Stimulated activated CD4-positive, alpha-beta T cell treated with anti-CD3 and anti-CD28 coated beads, Interleukin-2, amount 100 ng/mL, for 4 hours (primary cell): ENCODE measurements around the gene METTL16.
A peak's percentile ranks its signal among the peaks of the same experiment; 100 is the strongest.

Experiments
- DNase-seq: peaks from one replicate; pipeline ENCODE4 v3.0.0-alpha.2; 2020; ENCODE audit warnings: low read depth

METTL16 gene

DNA sequence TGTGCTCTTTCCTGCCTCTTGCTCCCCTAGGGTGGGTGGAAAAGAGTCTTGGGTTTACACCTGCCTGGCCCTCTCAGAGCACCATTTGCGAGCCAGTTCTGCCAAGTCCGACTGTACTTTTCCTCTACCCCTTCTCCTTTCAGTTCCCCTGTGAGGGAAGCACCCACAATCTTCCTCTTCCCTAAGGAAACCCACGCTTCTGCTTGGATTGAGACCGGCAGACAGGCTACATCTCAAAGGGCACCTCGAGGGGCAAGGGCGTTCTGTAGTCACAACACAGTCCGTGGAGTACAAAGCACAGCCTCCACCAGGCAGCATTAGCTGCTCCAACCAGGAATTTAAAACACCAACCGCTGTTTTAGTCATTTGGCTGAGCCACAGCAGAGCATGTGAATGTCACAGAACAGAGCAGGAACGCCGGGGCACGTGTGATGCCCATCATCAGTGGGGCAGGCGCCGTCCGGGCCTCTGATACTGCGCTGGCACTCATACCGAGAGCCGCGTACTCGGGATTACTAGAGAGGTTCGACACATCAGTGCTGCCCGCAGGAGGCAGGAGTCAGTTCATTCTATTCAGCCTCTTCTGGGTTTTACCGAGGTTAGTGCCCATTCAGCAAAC lies 97.1 kb downstream of the METTL16 start:
- DNase-seq: no peak

DNA sequence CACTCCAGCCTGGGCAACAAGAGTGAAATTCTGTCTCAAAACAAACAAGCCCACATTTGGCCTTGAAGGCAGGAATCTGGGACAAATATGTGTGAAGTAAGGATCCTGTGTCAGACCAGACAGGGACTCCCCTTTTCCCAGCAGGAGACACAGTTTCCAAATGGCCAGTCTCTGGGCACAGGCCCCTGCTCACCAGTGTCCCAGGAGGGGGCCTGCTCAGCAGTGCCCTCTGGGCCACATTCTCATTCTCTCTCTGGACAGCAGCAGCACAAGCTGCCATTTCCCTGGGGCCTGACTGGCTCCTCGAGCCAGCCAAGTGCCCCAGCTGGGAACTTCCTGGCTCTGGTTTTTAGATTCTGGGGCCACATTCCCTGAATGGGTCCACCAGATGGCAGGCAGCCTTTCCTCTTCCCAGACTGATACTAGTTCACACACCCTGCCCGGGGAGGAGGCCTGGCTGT lies 99.1 kb downstream of the METTL16 start:
- no peak for DNase-seq

DNA sequence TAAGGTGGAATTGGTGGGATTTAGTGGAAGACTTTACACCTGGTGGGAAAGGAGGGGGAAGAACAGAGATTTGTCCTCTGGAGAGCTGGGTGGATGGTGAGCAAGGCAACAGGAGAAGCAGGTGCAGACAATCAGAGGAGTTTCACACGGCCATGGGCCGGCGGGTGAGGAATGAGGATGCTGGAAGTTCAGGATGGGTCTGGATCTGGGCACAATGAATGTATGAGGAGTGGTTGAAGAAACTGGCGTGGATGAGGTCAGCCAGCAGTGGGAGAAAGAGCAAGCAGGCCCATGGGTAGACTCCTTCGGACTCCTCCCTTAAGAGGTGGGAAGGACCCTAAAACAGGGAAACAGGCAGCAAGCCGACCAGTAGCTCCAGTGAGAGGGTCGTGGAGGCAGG lies 100.7 kb downstream of the METTL16 start:
- no peak for DNase-seq

DNA sequence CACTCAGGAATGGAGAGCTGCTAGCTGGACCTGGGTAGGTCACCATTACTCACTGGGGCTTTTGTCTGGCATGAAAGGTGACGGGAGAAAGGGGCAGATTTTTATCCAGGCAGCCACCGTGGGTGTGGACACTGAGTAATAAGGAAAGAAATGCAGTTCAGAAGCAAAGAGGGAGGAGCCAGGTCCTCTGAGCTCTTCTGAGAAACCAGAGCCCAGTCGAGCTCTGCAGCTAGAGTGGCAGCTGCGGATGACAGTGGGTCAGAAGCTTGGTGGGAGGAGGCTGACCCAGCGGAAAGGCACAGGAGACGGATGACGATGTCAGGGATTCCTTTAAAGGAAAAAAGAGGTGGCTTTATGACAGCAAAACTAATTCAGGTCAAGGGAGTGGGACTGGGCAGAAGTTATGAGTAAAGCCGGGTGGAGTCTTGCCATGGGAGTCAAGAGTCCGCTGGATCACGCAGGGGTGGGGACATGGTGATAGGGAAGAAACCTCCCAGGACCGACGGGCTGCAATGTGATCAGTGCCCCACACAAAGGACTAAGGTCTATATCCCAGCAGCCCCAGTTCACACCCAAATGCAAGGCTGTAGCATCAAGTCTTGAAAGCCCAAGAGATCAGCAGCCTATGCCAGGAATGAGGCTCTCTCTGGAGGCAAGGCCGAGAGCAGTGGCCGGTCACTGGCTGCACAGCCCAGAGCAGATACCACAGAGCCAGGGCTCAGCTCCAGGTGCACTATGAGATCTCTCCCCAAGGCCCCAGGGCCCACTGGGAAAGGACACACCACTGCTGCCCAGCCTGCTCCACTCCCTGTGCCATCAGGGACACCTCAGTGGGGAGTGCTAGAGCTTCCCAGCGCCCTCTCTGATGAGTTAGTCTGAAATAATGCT lies 104.5 kb downstream of the METTL16 start:
- no peak for DNase-seq

DNA sequence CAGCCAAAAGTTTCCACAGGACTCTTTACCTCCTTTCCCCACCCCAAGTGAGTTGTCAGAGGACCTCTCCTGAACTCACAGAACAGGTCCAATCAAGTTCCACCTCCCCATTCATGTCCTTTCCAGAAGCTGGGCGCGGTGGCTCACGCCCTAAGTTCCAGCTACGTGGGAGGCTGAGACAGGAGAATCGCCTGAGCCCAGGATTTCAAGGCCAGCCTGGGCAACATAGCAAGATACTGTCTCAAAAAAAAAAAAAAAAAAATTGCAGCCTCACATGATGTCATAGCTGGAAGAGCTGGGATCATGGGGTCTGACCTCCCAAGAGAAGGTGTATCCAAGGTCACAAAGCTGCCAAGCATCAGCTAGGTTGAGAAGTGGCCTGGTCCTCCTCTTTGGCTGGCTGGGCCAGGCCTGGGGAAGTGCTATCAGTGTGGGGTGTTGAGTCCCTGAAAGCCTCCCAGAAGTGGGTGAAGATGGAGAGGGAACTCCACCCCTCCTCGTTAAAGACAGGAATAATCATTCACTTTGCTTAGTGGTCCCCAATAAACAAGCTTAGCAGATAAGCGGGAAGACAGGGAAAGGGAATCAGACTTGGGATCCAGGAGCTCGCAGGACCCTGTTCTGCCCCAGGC lies 105.3 kb downstream of the METTL16 start:
- no peak for DNase-seq

DNA sequence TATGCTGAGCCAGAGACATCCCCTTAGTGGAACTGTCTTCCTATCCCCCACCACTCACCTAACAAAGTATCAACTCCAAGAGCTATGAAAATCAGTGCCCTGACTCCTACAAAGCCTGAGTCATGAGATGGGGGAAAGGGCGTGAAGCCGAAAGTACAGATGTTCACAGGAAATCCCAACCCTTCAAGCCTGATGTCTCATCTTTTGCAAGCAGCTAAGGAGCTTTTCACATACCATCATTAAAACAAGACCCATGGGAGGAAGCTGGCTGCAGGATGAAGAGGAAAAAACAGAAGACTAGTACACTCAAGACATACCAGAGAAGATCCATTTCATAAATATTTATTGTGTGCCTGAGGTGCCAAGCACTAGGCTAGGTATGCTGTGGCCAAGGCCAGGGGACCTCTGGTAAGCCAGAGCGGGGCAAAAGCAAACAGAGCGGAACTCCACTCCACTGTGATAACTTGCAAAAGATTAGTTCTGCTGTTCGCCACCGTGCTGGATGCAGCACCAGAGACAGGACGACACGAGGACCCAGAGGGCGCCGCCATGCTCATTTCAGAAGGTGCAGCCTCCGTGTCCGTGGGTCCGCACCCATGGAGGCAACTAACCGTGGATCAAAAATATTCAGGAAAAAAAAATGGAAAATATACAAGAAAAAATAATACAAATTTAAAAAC lies 106.3 kb downstream of the METTL16 start:
- no peak for DNase-seq

DNA sequence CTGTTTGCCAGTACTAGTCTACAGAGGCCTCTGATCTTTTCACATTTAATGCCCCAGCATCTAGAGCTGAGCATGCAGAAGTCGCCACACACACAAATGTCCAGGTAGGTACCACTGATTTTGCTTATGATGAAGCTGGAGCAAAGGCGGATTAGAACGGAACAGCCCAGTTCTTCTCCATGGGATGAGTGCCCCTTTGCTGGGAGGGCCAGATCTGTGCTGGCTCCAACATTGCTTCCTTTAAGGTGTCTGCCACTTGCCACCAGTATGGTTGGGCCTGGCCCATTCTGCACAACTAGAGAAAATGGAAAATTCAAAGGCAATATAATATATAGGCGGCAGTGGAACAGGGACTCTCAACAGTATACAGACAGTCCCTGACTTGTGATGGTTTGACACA lies 108.6 kb downstream of the METTL16 start:
- DNase-seq: no peak

DNA sequence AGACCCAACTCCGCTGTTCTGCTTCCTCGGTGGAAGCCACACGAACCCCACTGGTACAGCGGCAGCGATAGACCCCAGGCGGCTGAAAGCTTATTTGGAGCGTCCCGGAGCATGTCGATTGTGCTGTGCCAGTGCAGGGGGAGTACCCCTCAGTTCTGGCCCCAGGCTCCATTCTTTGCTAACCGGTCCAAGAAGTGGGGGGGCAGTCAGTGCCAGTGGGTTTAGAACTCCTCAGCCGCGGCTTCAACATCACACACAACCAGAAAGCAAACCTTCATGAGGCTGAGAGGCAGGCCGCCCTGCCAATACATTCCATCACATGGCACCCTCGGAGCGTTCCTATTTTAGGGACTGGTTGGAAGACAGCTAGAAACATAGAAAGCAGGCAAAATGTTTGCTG lies 109.1 kb downstream of the METTL16 start:
- DNase-seq: no peak

DNA sequence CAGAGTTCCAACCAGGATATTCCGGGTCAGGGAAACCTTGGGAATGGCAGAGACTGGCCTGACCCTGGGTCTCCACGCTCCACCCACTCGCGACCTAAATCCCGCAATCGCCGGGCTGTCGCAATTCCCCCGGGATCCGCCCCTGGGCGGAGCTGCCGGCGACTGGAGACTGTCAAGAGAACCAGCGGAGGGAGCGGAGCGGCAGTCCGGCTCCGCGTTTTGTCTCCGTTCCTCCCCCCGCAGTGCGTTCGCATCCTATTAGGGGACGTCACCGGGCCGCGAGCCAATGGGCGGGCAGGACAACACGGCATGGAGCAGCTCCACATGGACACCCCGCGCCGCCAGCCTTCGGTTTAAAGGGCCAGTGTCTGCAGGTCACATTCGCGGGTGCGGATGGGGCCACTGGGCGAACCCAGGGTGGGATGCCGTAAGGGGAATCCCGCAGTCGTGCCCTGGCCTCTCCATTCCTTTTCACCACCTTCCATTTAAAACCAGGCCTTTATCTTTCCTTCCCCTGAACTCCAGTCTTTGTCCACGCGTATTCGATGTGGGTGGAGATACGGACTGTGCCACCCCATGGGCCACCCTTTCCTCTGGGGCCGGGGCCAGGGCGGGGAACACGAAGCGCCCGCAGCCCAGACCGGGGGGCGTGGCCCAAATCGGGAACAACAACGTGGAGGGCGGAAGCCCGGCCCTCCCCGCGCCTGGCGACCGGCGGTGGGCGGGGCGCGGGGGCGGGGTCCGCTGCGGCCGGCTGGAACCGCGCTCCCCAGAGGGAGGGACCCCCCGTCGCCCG lies 110.1 kb downstream of the METTL16 start:
- DNase-seq: peak; percentile 99

DNA sequence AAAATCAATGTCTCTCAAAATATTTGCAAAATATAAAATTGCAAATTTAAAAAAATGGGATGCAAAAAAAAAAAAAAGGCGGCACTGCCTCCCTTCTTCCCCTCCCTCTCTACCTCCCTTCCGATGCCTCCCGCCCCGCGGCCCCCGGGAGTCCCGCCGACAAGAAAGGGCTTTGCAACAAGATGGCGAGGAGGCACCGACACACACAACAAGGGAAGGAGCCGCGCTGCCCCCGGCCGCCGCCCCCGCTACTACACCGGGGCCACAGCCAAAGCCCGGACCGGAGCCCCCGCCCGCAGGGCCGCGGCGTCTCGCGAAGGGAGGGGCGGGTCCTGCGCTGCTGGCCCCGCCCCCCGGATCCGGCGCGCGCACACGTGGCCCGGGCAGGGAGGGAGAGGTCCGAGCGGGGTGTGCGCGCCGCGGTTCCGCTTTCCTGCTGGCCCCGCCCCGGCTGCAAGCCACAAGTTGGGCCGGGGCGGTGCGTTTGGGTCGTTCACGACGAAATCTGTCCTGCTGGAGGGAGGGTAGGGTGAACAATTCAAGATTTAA lies 110.7 kb downstream of the METTL16 start, which contains the start of gene MNT:
Gene MNT (minus strand): TSS at position 184 of the 549 bp plus-strand sequence. CDS start 348 bp downstream, outside the sequence.
- DNase-seq: peak; percentile 93

DNA sequence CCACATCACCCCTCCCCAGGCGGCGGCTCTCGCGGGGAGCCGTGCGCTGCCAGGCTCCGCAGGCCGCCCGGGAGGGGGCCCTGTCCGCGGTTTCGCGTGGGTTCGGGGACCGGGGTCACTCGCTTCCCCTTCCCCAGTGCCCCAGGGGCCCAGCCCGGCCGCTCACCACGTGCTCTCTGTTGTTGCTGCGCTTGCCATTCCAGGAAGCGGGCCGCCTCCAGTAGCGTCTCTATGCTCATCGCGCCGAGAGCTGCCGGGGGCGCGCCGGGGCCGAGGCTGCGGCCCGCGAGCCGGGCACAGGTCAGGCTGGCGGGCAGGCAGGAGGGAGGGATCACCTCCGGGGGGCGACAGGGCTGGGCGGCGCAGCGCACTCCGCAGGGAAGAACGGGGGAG lies 111.2 kb downstream of the METTL16 start:
- peak; percentile 43 for DNase-seq

DNA sequence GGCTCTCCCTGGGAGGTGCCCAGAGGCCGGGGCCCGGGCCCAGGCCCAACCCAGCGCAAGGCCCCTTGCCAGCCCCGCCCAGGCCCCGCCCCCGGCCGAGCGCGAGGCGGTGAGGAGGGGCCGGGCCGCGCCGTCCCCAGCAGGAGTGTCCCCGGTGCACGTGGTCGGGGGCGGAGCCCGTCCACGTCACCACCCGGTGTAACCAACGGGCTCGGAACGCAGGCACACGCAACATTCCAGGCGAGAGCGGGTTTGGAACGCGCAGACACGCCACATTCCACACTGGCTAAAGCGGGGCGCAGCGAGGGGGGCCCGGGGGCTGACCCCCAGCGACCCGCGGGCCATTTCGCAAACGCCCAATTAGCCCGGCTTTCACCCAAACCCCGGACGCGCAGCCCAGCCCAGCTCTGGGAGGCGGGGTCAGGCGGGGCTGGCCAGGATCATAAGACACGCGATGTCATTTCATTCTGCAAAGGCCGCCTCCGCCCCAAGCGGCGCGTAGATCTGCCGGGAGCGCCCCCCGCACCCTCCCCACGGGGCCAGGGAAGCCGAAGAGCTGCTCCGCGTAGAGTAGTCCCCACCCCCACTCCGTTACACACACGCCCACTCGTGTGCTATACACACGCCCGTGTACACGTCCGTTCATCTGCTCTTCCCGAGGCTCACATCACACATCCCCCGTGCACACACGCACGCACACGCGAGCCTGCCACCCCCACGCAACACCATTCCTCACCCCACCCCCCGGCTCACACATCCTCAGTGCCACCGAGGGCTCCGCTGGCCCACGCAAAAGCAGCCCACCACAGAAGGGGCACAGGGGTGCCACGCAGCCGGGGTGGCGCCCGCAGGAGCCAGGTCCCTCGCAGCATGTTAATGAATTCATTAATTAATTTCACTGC lies 111.9 kb downstream of the METTL16 start:
- peak; percentile 90 for DNase-seq

DNA sequence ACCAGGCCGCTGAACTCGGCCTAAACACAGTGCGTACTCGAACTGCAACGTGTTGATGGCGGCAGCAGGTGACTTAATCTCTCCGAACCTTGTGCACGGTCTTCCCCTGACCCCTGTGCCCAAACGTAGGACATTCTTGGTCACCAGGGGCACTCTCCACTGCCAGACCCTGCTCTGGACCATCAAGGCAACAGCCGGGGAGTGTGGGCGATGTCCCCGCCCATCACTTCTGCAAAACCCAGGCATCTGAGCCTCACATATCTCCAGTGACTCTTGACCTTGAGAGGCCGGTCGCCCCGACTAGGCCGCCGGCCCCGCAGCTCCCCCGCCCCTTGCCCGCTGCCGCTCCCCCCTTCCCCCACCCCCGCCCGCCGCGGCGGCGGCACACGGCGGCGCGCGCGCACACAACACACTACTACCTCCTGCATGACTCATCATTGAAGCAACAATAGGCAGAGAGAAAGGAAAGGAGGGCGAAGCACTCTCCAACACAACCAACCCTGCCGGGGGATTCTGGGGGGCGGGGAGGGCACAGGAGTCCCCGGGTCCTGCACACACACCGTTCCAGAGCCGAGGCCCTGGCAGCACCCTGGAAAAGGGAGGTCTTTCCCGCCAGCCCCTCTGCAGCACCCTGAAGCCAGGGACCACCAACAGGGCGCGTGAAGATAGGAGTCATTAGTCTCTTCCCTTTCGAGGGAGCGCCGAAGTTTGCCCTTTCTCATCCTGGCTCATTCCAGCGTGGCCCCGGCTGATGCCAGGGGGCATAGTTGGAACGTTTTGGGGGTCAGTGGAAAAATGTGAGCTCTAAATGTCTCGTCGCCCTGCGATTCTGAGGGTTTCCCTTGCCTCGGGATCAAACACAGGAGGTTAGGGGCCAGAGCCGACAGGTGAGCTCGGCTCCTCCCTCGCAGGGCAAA lies 112.8 kb downstream of the METTL16 start:
- peak; percentile 60 for DNase-seq

DNA sequence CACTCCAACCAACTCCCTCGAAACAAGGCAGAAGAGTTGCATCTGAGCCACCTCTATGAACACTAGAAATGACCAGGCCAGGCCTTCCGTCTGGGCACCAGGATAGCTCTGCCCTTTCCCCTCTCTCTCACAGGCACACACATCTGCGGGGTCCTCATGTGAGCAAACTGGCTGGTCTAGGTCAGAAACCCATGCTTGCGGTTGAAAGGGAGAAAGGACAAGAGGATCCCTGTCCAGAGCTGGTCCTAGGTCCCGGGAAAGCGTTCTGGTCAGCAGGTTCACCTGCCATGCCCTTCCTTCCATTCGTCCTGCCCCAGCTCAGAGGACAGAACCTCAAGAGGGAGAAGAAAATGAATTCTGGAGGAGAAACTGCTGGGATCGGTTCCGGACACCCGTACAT lies 113.5 kb downstream of the METTL16 start:
- DNase-seq: no peak

DNA sequence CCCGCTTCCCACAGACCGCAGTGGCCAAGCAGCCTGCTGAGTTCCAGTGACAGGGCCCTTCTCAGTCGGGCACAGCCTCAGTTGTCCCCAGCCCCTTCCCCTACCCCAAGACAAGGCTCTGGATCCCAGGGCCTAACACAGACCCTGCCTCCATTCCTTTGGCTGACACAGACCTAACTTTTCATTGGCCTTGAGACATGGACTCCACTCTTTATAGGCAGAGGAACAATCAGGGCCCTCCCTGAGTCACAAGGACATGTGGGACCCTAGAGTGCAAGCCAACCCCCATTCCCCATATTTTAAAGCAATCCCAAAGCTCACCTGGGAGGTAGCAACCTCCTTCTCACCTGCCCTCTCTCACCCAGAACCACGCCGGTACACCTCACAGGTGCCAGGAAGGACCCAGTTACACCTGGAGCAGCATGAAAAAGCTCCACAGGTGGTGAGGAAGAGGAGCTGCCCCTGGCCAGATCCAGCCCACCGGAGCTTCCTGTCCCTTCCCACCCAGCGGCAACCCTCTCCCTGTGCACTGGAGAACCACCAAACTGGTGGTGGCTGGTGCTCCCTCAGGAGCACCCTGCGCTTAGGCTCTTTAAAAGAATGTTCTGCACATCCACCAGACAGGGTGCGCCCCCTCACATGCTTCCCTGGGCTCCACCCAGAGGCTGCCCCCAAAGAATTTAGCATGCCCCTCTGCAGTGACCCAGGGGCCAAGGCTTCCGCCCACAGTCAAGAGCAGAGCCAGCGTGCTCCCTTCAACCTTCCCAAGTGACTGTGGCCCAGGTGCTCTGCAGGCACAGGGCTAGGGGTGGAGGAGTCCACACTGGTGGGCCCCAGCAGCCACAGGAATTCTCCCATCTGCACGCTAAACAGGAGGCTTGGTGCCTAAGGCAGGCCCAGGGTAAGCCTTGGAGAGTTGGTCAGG lies 114.2 kb downstream of the METTL16 start:
- DNase-seq: no peak

DNA sequence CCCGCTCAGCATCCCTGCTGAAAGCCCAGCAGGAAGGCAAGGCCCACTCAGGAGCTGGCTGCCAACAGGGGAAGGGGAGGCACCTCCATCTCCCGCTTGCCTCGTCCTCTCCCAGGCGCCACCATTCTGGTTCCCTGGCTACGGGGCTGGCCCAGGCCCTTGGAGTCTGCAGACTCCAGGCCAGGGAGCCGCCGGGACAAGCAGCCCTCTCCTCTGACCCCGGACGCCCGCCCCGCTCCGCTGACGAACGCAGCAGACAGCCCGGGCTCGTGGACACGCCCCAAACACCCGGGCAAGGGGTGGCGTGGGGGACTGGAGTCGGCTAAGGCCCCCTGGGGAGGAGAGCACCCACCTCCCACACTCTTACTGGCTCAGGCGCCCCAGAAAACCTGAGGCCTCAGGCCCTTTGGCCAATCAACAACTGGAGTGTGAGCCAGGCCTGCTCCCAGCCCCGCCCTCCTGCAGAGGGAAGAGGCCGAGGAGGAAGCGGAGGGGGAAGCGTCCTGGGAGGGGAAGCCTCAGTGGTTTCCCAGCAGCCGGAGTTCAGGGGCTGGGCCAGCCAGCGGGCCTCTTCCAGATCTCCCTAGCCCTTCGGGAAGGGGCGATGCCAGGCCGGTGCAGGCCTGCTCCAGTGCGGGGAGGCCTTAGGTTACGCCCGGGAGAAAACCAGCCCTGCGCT lies 115.0 kb downstream of the METTL16 start:
- no peak for DNase-seq

DNA sequence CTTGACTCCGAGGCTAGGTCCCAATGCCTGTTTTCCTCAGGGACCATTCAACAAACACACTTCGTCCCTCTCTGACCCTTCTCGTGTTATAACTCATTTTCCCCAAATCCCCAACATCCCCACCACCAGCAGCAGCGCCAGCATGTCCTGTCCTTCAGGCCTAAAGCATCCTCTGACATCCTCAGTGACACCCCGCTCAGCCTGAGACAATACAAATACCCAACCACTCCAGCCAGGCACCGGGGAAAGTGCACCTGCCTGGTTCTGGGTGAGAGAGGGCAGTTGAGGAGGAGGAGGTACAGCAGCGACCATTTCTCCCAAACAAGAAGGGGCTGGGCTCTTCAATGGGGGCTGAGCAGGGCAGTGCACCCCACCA lies 115.5 kb downstream of the METTL16 start:
- DNase-seq: no peak
